GM12801 (cell line): ENCODE measurements around the gene KLHL7.

Experiments used
- TF ChIP-seq, protein P1 (sequence below): IDR thresholded peaks from one replicate; pipeline ENCODE4 v1.5.1; 2011; ENCODE audit warnings: control low read depth; ENCODE audit not compliant: insufficient read length; ENCODE audit errors: extremely low read depth

Gene KLHL7

DNA sequence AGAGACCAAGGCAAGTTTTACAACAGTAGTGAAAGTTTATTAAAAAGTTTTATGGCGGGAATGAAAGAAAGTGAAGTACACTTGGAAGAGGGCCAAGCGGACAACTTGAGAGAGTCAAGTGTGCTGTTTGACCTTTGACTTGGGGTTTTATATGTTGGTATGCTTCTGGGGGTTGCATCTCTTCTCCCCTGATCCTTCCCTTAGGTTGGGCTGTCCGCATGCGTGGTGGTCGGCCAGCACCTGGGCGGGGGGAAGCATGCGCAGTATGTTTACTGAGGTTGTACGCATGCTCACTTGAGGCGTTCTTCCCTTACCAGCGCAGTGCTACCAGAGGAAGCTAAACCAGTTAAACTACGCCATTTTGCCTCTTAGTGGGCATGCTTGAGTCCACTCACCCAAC is 108.2 kb downstream of the KLHL7 start:
- TF ChIP-seq, protein P1, sequence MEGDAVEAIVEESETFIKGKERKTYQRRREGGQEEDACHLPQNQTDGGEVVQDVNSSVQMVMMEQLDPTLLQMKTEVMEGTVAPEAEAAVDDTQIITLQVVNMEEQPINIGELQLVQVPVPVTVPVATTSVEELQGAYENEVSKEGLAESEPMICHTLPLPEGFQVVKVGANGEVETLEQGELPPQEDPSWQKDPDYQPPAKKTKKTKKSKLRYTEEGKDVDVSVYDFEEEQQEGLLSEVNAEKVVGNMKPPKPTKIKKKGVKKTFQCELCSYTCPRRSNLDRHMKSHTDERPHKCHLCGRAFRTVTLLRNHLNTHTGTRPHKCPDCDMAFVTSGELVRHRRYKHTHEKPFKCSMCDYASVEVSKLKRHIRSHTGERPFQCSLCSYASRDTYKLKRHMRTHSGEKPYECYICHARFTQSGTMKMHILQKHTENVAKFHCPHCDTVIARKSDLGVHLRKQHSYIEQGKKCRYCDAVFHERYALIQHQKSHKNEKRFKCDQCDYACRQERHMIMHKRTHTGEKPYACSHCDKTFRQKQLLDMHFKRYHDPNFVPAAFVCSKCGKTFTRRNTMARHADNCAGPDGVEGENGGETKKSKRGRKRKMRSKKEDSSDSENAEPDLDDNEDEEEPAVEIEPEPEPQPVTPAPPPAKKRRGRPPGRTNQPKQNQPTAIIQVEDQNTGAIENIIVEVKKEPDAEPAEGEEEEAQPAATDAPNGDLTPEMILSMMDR: no peak

- TF ChIP-seq, protein P1: no peak
These were observed 108.8 kb downstream of the KLHL7 start for GRCh38 chr7:23214423-23214822.

DNA sequence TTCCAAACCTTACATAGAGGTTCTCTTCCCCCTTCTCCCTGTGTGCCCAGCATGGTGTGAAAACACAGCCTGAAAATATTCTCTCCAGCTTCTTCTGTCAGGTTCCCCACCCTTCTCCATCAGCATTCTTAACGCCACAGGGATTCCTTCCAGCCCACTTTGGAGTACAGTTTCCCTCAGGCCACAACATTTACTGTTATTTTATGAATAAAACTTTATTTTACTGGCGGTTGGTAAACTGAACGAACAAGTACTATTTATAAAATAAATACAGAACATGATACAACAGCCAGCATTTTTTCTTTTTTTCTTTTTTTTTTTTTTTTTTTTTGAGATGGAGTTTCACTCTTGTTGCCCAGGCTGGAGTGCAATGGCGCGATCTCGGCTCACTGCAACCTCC is 109.4 kb downstream of the KLHL7 start:
- TF ChIP-seq, protein P1: no peak

- TF ChIP-seq, protein P1: no peak
These were observed 110.4 kb downstream of the KLHL7 start for GRCh38 chr7:23216021-23216420.

DNA sequence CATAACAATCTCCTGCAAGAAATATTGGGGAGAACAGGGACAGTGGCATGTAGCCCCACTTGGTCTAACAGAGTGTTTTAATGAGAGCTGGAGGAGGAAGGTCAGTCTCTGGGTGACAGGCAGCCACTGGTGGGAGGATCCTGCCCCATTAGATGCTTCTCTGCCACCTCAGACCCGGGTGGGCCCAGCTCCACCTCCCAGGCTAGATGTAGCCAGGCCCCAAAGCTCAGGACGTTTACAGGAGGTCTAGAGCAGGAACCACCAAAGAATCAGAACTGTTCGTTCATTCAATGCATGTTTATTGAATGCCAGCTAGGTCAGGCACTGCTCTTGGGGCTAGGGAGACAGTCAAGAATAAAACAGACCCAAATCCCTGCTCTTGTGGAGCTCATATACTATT is 112.6 kb downstream of the KLHL7 start:
- TF ChIP-seq, protein P1: no peak

DNA sequence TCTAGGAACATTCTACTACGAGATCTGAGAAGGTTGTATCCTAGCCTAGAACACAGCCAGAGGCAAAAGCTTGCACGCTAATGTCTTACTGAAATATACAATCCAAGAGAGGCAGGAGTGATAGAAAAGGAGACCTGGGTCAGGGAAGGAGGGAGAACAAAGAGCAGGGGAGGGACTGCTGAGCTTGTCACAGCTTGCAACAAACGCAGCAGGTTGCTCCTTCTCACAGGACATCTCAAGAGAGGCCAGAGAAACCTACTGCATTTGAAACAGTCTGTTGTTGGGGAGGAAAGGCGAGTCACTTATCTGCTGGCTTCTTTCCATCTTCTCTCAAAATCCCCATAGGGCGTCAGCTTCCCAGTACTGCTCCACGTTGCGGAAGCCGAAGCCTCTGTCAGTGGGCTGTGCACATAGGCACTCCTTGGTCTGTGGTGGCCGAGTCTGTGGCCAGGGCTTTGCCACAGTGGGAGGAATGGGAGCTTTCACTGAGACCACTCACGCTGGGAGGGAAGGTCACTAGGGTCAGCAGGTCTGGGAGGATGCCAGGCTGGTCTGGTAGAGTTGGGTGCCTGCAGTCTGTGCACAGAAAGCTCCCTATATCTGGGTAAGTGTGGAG is 115.2 kb downstream of the KLHL7 start:
- TF ChIP-seq, protein P1: no peak

DNA sequence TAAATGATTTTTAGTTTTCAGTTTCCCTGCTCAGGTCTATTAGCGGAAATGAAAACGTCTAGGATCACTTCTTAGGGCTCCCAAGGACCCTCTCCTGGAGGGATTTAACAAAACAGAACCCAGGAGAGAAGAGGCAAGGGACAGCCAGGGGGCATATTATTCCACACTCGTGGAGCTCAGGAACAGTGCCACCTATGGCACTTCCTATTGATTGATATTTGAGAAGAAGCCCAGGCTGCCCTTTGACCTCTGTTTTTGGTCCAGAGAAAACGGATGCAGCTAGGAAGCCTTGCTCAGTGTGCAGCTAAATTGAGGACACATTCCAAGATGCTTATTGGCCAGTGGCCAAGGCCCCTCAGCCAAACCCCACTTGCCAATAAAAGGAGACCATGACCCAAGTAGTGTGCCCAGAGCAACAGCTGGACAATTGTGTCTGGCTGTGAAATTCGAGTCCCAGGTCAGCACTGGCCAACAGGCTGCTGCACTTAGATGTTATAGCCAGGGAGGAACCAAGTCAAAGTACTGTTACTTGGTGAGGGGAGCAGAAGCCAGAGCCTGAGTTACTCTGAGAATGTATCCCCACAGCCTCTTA is 117.0 kb downstream of the KLHL7 start:
- TF ChIP-seq, protein P1: no peak
